B cell (primary cell): ENCODE results near the gene CDK12. TPM values are rescaled to one million over a fixed set of nuclear protein-coding genes. Genes with fewer than 3 reads are reported as not detected.
"Not testable (repeated sequence)": the region's sequence is repeated elsewhere in the genome, so short reads cannot be mapped to it uniquely, and the experiment has no call there.

Experiments
- ATAC-seq: fragments of 200-7000 bp; cut with Tn5 transposase; one replicate; pipeline ENCODE4 v1.10.0; 2021; ENCODE audit warnings: low read depth, mild to moderate bottlenecking, moderate number of reproducible peaks, moderate library complexity
- CTCF ChIA-PET: fragments of 350-600 bp; sonication (Branson Sonifier 250); formaldehyde crosslinking; loops from one replicate; lab custom pipeline; 2021; ENCODE audit warnings: antibody characterized with exemption, inconsistent platforms; lab: Charles Lee
- POLR2A ChIA-PET: fragments of 350-600 bp; sonication (Branson Sonifier 250); formaldehyde crosslinking; loops from one replicate; lab custom pipeline; 2021; ENCODE audit warnings: antibody characterized with exemption; lab: Charles Lee
- DNase-seq: peaks from one replicate; pipeline ENCODE4 v3.0.0; 2013
- H2AFZ ChIP-seq: 2 replicates; pipeline ENCODE4 v1.6.1; 2012; ENCODE audit warnings: mild to moderate bottlenecking, low read depth, low read length; ENCODE audit not compliant: insufficient read depth, poor library complexity, severe bottlenecking
- H3K27ac ChIP-seq, 2 donors: 1 replicate in 1 of 2; 2 replicates in 1 of 2; pipeline ENCODE4 v1.5.1; 2012 to 2013; ENCODE audit warnings: low read length in 2 of 2, mild to moderate bottlenecking in 2 of 2, moderate library complexity in 1 of 2
- H3K27me3 ChIP-seq, 4 experiments: fragments of 200-600 bp in 1 of 4; sonication (generic) in 1 of 4; replicated peaks in 1 of 4; 1 replicate in 2 of 4; 2 replicates in 2 of 4; pipeline versions ENCODE4 v1.6.1 to v1.7.0; 2013 to 2016; ENCODE audit warnings: low read length in 3 of 4, mild to moderate bottlenecking in 2 of 4, mixed read lengths in 1 of 4, moderate library complexity in 1 of 4; ENCODE audit not compliant: insufficient read depth in 4 of 4, control insufficient read depth in 3 of 4; ENCODE audit errors: control extremely low read depth in 1 of 4
- H3K36me3 ChIP-seq, 2 experiments: replicated peaks in 1 of 2; 1 replicate in 1 of 2; 2 replicates in 1 of 2; pipeline versions ENCODE4 v1.6.1 to v1.7.1; 2013; ENCODE audit warnings: low read length in 1 of 2; ENCODE audit not compliant: insufficient read depth in 2 of 2, control insufficient read depth in 1 of 2; ENCODE audit errors: control extremely low read depth in 1 of 2, extremely low read depth in 1 of 2
- H3K4me1 ChIP-seq, 2 donors: fragments of 200-600 bp in 1 of 2; sonication (generic) in 1 of 2; 1 replicate in 1 of 2; 2 replicates in 1 of 2; pipeline versions ENCODE4 v1.5.1 to v1.6.1; 2013 to 2017; ENCODE audit warnings: low read length in 2 of 2; ENCODE audit not compliant: control insufficient read depth in 2 of 2, insufficient read depth in 2 of 2
- H3K4me2 ChIP-seq: replicated peaks from 2 replicates; pipeline ENCODE3; 2012; ENCODE audit warnings: mild to moderate bottlenecking, low read depth, low read length; ENCODE audit not compliant: poor library complexity, severe bottlenecking
- H3K4me3 ChIP-seq, 5 experiments: fragments of 200-600 bp in 1 of 5; sonication (generic) in 1 of 5; 1 replicate in 3 of 5; 2 replicates in 2 of 5; pipeline versions ENCODE4 v1.5.1 to v1.7.0; 2011 to 2016; ENCODE audit warnings: low read length in 4 of 5, mild to moderate bottlenecking in 4 of 5, low read depth in 2 of 5, control low read depth in 1 of 5, moderate library complexity in 1 of 5; ENCODE audit not compliant: insufficient read depth in 1 of 5; ENCODE audit errors: control extremely low read depth in 1 of 5, extremely low read depth in 1 of 5
- H3K79me2 ChIP-seq: fragments of 200-600 bp; sonication (generic); one replicate; pipeline ENCODE4 v1.6.0; 2016; ENCODE audit warnings: low read length; ENCODE audit not compliant: control insufficient read depth, insufficient read depth
- H3K9ac ChIP-seq: fragments of 200-600 bp; sonication (generic); 2 replicates; pipeline ENCODE4 v1.6.1; 2017; ENCODE audit warnings: mild to moderate bottlenecking, low read length, moderate library complexity
- H3K9me3 ChIP-seq, 3 donors: one replicate each; pipeline versions ENCODE4 v1.6.1 to v1.7.1; 2013; ENCODE audit warnings: low read length in 2 of 3; ENCODE audit not compliant: control insufficient read depth in 2 of 3, insufficient read depth in 1 of 3; ENCODE audit errors: control extremely low read depth in 1 of 3
- H4K20me1 ChIP-seq: 2 replicates; pipeline ENCODE4 v1.6.0; 2012; ENCODE audit warnings: mild to moderate bottlenecking, low read length; ENCODE audit not compliant: insufficient read depth, control insufficient read depth, poor library complexity, severe bottlenecking
- H3K27ac Mint-ChIP-seq: one replicate; pipeline ENCODE4 v1.8.0; 2021; ENCODE audit warnings: mixed read lengths
- H3K27me3 Mint-ChIP-seq: one replicate; pipeline ENCODE4 v1.8.0; 2021; ENCODE audit warnings: mixed read lengths
- H3K4me1 Mint-ChIP-seq: one replicate; pipeline ENCODE4 v1.8.0; 2021; ENCODE audit warnings: mixed read lengths
- H3K4me3 Mint-ChIP-seq: one replicate; pipeline ENCODE4 v1.8.0; 2021; ENCODE audit warnings: mixed read lengths
- H3K9me3 Mint-ChIP-seq: one replicate; pipeline ENCODE4 v1.8.0; 2022; ENCODE audit warnings: mixed read lengths; ENCODE audit not compliant: insufficient read depth
- EZH2 ChIP-seq: IDR thresholded peaks from 2 replicates; pipeline ENCODE4 v1.6.1; 2012; ENCODE audit warnings: borderline replicate concordance, low read depth, mild to moderate bottlenecking, moderate library complexity, low read length; ENCODE audit not compliant: insufficient read depth, poor library complexity, severe bottlenecking
- WGBS: methylation state at CpG from one replicate; pipeline ENCODE4 v1.1.5; 2013; ENCODE audit warnings: missing lambda C conversion rate; ENCODE audit not compliant: insufficient coverage; 5-methylcytosine and 5-hydroxymethylcytosine counted together
- intact Hi-C: fragments of 100-400 bp; cut with micrococcal nuclease; formaldehyde crosslinking; loops from one replicate; pipeline ENCODE4 v1.10.0; 2022
- polyA plus RNA-seq: library from polyadenylated mRNA; depleted of rRNA; stranded (reverse); fragments of >200 nt; gene quantifications from 2 replicates; pipeline ENCODE4 v1.2.3, GENCODE V29; 2012
- total RNA-seq, 2 donors: library from RNA; stranded (reverse); fragments of 120-200 nt in 1 of 2; gene quantifications; 1 replicate in 1 of 2; 2 replicates in 1 of 2; pipeline versions ENCODE4 v1.2.3 to v1.2.4, GENCODE V29; 2013 to 2022
- TF ChIP-seq, protein P1 (sequence below): fragments of 200-600 bp; IDR thresholded peaks from one replicate; pipeline ENCODE4 v1.8.0; 2022; ENCODE audit warnings: antibody characterized with exemption, mild to moderate bottlenecking

The CDK12 gene
- total and polyA plus RNA-seq, 2 donors (not counting 1 experiment from before 2014, with no cell fraction given) = 29.8 to 117 TPM

DNA sequence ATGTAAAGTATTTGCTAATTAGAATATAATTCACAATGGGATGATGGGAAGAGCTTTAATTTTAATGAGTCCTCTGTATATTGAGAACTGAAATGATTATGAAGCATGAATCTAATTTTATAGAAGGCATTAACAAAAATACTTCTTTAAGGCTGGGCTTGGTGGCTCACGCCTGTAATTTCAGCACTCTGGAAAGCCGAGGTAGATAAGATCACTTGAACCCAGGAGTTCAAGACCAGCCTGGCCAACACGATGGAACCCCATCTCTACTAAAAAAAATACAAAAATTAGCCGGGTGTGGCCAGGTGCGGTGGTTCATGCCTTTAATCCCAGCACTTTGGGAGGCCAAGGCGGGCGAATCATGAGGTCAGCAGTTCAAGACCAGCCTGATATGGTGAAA, 12.0 kb downstream of the CDK12 start:
- Histone ChIP-seq H3K4me1 (no peaks in the 10 kb centered on the region), H3K27ac (no peak overlapping the region), H3K36me3 (peaks cover 12 to 41% of the 10 kb centered on the region in 2 experiments), H4K20me1 (peaks cover 29% of the 10 kb centered on the region), H3K4me3 (no peak overlapping the region), H3K4me2 (no peak overlapping the region), H2AFZ (no peak overlapping the region), H3K27me3 (no peaks in the 10 kb centered on the region), H3K79me2 (peaks cover 47% of the 10 kb centered on the region), H3K9me3 (no peaks in the 10 kb centered on the region), H3K9ac (no peak overlapping the region)
- TF ChIP-seq, protein P1, sequence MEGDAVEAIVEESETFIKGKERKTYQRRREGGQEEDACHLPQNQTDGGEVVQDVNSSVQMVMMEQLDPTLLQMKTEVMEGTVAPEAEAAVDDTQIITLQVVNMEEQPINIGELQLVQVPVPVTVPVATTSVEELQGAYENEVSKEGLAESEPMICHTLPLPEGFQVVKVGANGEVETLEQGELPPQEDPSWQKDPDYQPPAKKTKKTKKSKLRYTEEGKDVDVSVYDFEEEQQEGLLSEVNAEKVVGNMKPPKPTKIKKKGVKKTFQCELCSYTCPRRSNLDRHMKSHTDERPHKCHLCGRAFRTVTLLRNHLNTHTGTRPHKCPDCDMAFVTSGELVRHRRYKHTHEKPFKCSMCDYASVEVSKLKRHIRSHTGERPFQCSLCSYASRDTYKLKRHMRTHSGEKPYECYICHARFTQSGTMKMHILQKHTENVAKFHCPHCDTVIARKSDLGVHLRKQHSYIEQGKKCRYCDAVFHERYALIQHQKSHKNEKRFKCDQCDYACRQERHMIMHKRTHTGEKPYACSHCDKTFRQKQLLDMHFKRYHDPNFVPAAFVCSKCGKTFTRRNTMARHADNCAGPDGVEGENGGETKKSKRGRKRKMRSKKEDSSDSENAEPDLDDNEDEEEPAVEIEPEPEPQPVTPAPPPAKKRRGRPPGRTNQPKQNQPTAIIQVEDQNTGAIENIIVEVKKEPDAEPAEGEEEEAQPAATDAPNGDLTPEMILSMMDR = no peak
- no peak for TF ChIP-seq EZH2
- WGBS = 100% methylated on average over 5 of the region's 7 CpGs
- H3K9me3 Mint-ChIP-seq = no peaks in the 10 kb centered on the region
- POLR2A ChIA-PET = interaction anchor here (0.7 kb wide), 1 partner anchor 10 kb away, joined by 4 read pairs; no protein-coding TSS in a partner anchor
- no peak overlapping the region for H3K4me3 Mint-ChIP-seq
- DNase-seq (no peak), ATAC-seq (no peak)
- H3K27me3 Mint-ChIP-seq = no peaks in the 10 kb centered on the region
- CTCF ChIA-PET = no interaction called here
- intact Hi-C loops = no loop called here
- peaks cover 8% of the 10 kb centered on the region for H3K4me1 Mint-ChIP-seq
- H3K27ac Mint-ChIP-seq = no peak overlapping the region

DNA sequence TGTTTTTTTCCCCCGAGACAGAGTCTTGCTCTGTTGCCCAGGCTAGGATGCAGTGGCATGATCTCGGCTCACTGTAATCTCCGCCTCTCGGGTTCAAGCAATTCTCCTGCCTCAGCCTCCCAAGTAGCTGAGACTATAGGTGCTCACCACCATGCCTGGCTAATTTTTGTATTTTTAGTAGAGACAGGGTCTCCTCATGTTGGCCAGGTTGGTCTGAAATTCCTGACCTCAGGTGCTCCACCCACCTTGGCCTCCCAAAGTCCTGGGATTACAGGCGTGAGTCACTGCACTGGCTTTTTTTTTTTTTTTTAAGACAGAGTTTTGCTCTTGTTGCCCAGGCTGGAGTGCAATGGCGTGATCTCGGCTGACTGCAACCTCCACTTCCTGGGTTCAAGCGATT, 18.3 kb downstream of the CDK12 start:
- H3K9me3 ChIP-seq, H3K27ac Mint-ChIP-seq, H3K4me1 ChIP-seq, H3K27me3 ChIP-seq, H3K9me3 Mint-ChIP-seq, H3K4me2 ChIP-seq, H3K27me3 Mint-ChIP-seq, DNase-seq, H3K4me1 Mint-ChIP-seq, H4K20me1 ChIP-seq, H2AFZ ChIP-seq, H3K27ac ChIP-seq, ATAC-seq, H3K9ac ChIP-seq, intact Hi-C loops, H3K4me3 Mint-ChIP-seq, H3K4me3 ChIP-seq: not testable (repeated sequence)
- H3K79me2 ChIP-seq = peaks cover 48% of the 10 kb centered on the region
- H3K36me3 ChIP-seq = peaks cover 1 to 21% of the 10 kb centered on the region in 2 experiments
- 100% methylated on average over 7 of the region's 8 CpGs for WGBS
- CTCF ChIA-PET = interaction anchor here (0.6 to 0.8 kb wide), 3 partner anchors 19 to 1734 kb away, joined by 3 to 5 read pairs (median 3); no protein-coding TSS in a partner anchor
- POLR2A ChIA-PET = interaction anchor here (0.7 kb wide), 1 partner anchor 18 kb away, joined by 8 read pairs; the partner anchor contains the start of gene CDK12
